ENCODE results near the gene GJB1. TPM values are rescaled to one million over a fixed set of nuclear protein-coding genes. Genes with fewer than 3 reads are reported as not detected.

Gene GJB1
- total RNA-seq, 3 donors from 2014 or later, result not detected

DNA sequence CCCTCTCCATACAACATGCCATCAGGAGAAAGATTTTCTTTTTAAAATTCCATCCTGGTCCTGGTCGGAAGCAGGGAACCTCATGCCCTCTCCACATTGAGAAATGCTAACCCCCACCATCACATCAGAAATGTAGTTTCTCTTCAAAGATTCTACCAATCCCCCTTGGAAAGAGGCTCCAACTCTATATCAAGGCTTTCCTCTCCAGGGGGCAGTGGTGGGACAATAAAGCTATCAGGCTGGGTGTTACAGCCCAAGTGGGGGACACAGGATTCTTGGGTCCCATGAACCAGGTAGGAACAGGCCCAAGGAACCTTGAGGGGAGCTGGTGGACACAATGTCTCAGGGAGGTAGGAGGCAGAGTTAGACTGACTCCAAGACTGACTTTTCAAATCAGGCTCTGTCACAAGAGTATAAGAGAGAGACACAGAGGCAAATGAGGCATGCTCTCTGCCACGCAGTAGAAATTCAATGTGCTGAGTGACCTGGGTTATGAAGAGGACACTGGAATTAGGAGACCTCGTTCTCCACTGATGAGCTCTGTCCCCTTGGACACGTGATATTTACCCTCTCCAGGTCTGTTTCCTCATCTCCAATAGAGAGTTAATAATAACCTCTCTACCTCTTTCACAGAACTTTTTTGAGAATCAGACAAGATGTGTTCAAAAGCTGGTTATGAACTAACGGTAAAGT lies 4.5 kb downstream of the GJB1 start:
- DNase-seq, result no peak
- H3K27me3 Mint-ChIP-seq (ENCODE audit: low read depth), result no peaks in the 10 kb centered on the region
- H3K9me3 Mint-ChIP-seq, result no peaks in the 10 kb centered on the region
- no peak overlapping the region for H3K4me3 Mint-ChIP-seq
- H3K4me1 Mint-ChIP-seq (ENCODE audit: low read depth), result no peaks in the 10 kb centered on the region
- H3K36me3 Mint-ChIP-seq (ENCODE audit: insufficient read depth), result no peaks in the 10 kb centered on the region
- ATAC-seq, result no peak

DNA sequence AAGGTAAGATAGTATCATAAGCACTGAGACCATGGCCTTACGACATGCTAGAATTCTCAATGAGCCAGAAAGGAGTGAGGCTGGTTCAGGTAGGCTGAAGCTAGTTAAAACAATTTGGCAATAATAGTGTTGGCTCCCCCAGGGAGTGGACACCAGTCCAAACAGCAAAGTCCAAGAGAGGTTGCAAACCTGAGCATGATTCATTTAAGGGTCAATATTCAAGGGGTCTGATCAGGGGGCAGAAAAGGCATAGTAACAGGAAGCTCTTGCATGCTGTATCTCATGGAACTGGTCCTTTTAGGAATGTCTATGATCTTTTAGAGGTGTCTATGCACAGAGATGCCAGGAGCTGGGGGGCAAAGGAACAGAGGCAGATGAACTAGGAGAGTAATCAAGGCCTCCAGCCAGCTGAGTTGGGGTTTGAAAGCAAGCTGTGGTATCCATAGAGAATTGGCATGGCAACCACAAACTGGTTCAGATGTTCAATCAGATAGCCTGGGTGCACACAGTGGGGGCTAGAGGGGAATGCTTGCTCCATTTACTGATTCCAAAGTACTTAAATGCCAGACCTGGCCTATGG lies 5.1 kb downstream of the GJB1 start:
- Mint-ChIP-seq H3K36me3 (ENCODE audit: insufficient read depth) (no peaks in the 10 kb centered on the region), H3K4me3 (no peak overlapping the region), H3K4me1 (ENCODE audit: low read depth) (no peaks in the 10 kb centered on the region), H3K27me3 (ENCODE audit: low read depth) (no peaks in the 10 kb centered on the region), H3K9me3 (no peaks in the 10 kb centered on the region)
- ATAC-seq, result no peak
- DNase-seq, result no peak

GRCh38 chrX:71235482-71235881 lies 12.5 kb downstream of the GJB1 start:
- H3K36me3 Mint-ChIP-seq (ENCODE audit: insufficient read depth), result peaks cover 7% of the 10 kb centered on the region
- H3K4me1 Mint-ChIP-seq (ENCODE audit: low read depth), result no peaks in the 10 kb centered on the region

GRCh38 chrX:71236836-71237235 lies 13.8 kb downstream of the GJB1 start:
- Mint-ChIP-seq H3K36me3 (ENCODE audit: insufficient read depth) (peaks cover 15% of the 10 kb centered on the region), H3K27me3 (ENCODE audit: low read depth) (no peaks in the 10 kb centered on the region), H3K4me3 (no peak overlapping the region), H3K9me3 (no peaks in the 10 kb centered on the region), H3K4me1 (ENCODE audit: low read depth) (no peaks in the 10 kb centered on the region)
- ATAC-seq (no peak), DNase-seq (no peak)

More at GRCh38 chrX:71235482-71235881, 12.5 kb downstream of the GJB1 start:
- no peaks in the 10 kb centered on the region for H3K9me3 Mint-ChIP-seq
- no peak overlapping the region for H3K4me3 Mint-ChIP-seq
- DNase-seq (no peak), ATAC-seq (no peak)
- no peaks in the 10 kb centered on the region for H3K27me3 Mint-ChIP-seq (ENCODE audit: low read depth)

DNA sequence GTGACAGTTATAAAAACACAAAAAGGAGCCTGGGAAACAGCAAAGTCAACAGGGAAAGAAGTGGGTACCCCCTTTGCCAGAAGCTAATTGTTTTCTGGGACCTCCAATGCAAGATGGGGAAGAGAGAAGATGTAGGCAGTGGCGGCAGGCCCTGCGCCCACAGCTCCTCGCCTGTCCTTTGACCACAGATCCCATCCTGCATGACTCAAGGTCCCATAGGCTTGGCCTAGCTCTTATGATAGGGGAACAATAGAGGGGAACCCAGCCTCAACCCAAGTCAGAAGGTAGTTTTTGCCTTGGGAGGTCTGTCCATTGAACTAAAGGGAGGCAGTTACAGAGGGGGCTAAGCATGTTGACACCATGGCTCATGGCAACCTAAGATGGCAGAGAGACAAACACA lies 16.8 kb downstream of the GJB1 start:
- Mint-ChIP-seq H3K4me3 (no peak overlapping the region), H3K4me1 (ENCODE audit: low read depth) (no peaks in the 10 kb centered on the region), H3K9me3 (no peaks in the 10 kb centered on the region), H3K36me3 (ENCODE audit: insufficient read depth) (peaks cover 20% of the 10 kb centered on the region), H3K27me3 (ENCODE audit: low read depth) (no peaks in the 10 kb centered on the region)
- DNase-seq, result no peak
- ATAC-seq, result no peak

DNA sequence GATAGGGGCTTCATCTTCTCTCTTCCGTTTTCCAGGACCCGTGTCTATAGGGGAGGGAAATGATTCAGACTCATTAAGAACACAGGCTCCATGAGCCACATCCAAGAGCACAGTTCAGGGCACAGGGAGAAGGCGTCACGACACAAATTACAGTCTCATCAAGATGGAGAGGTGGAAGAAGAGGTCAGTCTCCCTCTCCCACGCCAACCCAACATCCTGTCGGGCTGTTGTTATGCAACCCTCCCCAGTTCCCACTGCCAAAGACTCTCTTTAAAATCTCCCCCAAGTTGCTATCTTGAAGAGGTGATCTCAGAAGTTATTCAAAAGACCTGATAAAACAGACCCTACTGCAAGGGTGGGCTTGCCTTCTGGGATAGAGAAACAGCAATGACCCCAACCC lies 18.3 kb downstream of the GJB1 start:
- ATAC-seq (no peak), DNase-seq (no peak)
- Mint-ChIP-seq H3K27me3 (ENCODE audit: low read depth) (no peaks in the 10 kb centered on the region), H3K4me3 (no peak overlapping the region), H3K4me1 (ENCODE audit: low read depth) (no peaks in the 10 kb centered on the region), H3K9me3 (no peaks in the 10 kb centered on the region), H3K36me3 (ENCODE audit: insufficient read depth) (peaks cover 27% of the 10 kb centered on the region)

DNA sequence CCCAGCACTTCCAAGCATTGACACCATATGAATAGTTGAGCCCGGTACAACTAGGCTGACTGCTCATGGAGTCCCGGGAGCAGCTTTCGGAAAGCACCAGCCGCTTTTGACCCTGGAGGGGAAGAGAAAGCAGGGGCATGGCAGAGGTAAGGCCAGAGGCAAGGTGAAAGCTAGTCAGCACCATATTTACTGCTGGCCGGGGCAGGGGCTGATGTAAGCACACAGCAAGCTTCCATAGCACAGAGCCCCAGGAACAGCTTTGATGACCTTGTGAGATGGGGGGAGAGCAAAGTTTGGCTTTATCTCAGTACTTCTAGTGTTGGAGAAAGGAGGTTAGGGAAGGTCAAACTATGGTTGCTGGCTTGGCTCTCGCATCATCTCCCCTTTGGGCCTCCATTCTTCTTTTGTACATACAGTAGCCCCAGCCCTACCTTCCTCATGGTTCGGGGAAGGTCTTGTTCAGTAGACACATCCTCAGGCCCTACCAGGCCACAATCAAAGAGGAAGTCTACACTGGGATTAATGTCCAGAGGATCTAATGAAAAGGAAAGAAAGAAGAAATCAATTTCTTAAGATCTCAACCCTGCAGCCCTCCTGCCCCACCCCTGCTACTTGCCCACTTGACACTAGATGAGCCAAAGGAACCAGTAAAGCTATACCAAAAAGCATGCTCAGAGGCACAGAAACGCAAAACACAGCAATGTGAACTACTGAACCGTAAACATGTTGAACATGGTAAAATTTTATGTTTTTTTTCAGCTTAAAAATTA lies 21.5 kb downstream of the GJB1 start:
- no peaks in the 10 kb centered on the region for H3K4me1 Mint-ChIP-seq (ENCODE audit: low read depth)
- ATAC-seq, result no peak
- no peak for DNase-seq
- no peak overlapping the region for H3K4me3 Mint-ChIP-seq
- peaks cover 33% of the 10 kb centered on the region for H3K36me3 Mint-ChIP-seq (ENCODE audit: insufficient read depth)
- H3K9me3 Mint-ChIP-seq, result no peaks in the 10 kb centered on the region
- no peaks in the 10 kb centered on the region for H3K27me3 Mint-ChIP-seq (ENCODE audit: low read depth)

GRCh38 chrX:71245159-71245558 lies 22.1 kb downstream of the GJB1 start:
- H3K36me3 Mint-ChIP-seq (ENCODE audit: insufficient read depth), result peaks cover 29% of the 10 kb centered on the region
- no peaks in the 10 kb centered on the region for H3K9me3 Mint-ChIP-seq

DNA sequence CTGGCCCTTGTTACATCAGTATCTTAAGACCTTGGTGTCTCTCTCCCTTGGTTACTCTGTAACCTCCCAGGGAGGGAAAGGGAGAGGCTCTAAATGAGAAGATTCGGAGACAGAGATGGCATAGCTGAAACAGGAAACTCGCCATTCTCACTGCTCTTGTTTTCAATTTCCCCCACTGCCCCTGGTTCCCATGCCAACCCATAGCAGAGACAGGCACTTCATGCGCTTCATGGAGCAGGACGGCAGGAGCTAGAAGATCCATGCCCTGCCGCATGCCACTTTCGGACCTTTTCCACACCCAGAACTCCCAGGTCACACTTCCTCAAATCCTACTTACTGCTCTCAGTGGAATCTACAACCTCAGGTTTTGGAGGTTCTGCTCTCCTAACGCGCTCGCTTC lies 27.8 kb downstream of the GJB1 start:
- no peaks in the 10 kb centered on the region for H3K27me3 Mint-ChIP-seq (ENCODE audit: low read depth)

More at GRCh38 chrX:71245159-71245558, 22.1 kb downstream of the GJB1 start:
- no peak for DNase-seq
- no peaks in the 10 kb centered on the region for H3K27me3 Mint-ChIP-seq (ENCODE audit: low read depth)
- H3K4me1 Mint-ChIP-seq (ENCODE audit: low read depth), result no peaks in the 10 kb centered on the region
- ATAC-seq, result no peak
- H3K4me3 Mint-ChIP-seq, result no peak overlapping the region

DNA sequence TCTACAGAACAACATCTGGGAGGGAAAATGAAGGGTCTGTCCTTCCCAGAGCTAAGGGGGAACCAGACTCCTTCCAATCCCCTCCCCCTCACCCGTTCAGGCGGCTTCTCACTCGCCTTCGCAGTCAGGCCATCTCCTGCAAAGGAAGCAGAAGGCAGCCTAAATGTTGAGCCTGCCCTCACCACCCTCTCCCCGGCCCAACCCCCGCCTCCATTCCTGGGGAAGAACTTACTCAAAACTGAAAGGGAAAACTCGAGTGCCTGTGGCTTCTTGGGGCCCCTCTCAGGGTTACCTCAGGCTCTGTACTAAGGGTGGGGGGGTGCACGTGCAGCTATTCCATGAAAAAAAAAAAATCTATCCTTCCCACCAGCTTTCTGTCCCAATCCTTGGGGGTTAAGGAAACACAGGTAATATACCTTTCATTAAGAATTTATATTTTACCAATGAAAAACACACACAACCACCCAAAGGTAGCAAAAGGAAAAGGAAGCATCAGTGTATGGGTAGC lies 28.5 kb downstream of the GJB1 start:
- ATAC-seq (no peak), DNase-seq (no peak)
- Mint-ChIP-seq H3K27me3 (ENCODE audit: low read depth) (no peaks in the 10 kb centered on the region), H3K9me3 (no peaks in the 10 kb centered on the region), H3K4me1 (ENCODE audit: low read depth) (peaks cover 29% of the 10 kb centered on the region), H3K4me3 (peak overlapping the region; percentile 91), H3K36me3 (ENCODE audit: insufficient read depth) (peaks cover 6% of the 10 kb centered on the region)

More for the DNA sequence above, 27.8 kb downstream of the GJB1 start:
- ATAC-seq (no peak), DNase-seq (no peak)
- H3K4me1 Mint-ChIP-seq (ENCODE audit: low read depth), result peaks cover 28% of the 10 kb centered on the region
- no peaks in the 10 kb centered on the region for H3K9me3 Mint-ChIP-seq
- H3K4me3 Mint-ChIP-seq, result no peak overlapping the region
- peaks cover 6% of the 10 kb centered on the region for H3K36me3 Mint-ChIP-seq (ENCODE audit: insufficient read depth)

GRCh38 chrX:71252221-71252620 lies 29.2 kb downstream of the GJB1 start:
- H3K36me3 Mint-ChIP-seq (ENCODE audit: insufficient read depth), result peaks cover 4% of the 10 kb centered on the region
- H3K9me3 Mint-ChIP-seq, result no peaks in the 10 kb centered on the region
- DNase-seq (no peak), ATAC-seq (no peak)
- no peaks in the 10 kb centered on the region for H3K27me3 Mint-ChIP-seq (ENCODE audit: low read depth)
- peak overlapping the region; percentile 91 for H3K4me3 Mint-ChIP-seq
- peaks cover 29% of the 10 kb centered on the region for H3K4me1 Mint-ChIP-seq (ENCODE audit: low read depth)

DNA sequence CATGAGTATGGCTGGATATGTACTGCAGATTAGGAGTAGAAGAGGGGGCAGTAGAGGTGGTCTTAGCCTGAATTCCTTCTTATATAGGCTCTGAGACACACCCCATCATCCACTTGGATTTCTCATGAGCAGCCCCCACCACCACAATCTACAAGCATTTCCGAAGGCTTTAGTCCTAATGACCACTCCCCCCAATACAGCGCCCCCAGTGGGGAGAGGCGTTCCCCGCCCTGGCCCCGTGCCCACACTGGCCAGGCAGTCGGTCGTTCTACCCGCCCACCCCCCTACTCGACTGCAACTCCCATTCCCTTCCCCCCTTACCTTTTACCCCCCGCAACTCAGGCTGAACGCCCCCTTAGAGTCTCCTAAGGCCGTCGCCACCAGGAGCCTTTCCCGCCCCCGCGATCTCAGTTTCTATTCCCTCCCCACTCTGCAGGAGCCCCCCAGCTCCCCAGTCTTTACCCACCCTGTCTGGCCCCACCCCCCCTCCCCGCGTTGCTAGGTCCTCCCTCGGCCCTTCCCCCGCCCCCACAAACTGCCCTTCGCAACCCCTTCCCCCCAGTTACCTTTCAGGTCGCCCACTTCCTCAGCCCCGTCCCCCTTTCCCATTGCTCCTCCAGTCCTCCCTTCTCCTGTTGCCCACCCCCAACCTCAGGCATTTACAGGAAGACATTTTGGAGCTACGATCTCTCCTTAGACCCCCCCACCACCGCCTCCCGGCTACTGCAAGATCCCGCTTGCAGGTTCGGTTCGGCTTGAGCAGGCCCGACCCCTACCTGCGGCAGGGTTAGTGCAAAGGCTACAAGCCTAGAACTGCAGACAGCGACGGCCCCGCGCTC lies 30.4 kb downstream of the GJB1 start:
- H3K4me1 Mint-ChIP-seq (ENCODE audit: low read depth), result peaks cover 29% of the 10 kb centered on the region
- no peaks in the 10 kb centered on the region for H3K9me3 Mint-ChIP-seq
- peaks cover 4% of the 10 kb centered on the region for H3K36me3 Mint-ChIP-seq (ENCODE audit: insufficient read depth)
- ATAC-seq (no peak), DNase-seq (peak; percentile 17)
- H3K27me3 Mint-ChIP-seq (ENCODE audit: low read depth), result no peaks in the 10 kb centered on the region
- peak overlapping the region; percentile 91 for H3K4me3 Mint-ChIP-seq

GRCh38 chrX:71254092-71254963 lies 31.3 kb downstream of the GJB1 start, which contains the start of gene ZMYM3:
Gene ZMYM3, minus strand, starts transcription at chrX:71254140. Its CDS starts 885 bp downstream, at chrX:71253255.
- peak; percentile 89 to 91 for ATAC-seq
- H3K36me3 Mint-ChIP-seq (ENCODE audit: insufficient read depth), result no peaks in the 10 kb centered on the region
- H3K4me1 Mint-ChIP-seq (ENCODE audit: low read depth), result peaks cover 29% of the 10 kb centered on the region
- peak; percentile 61 for DNase-seq
- peak within 1 kb of the TSS; percentile 91 for H3K4me3 Mint-ChIP-seq
- no peaks in the 10 kb centered on the region for H3K9me3 Mint-ChIP-seq
- H3K27me3 Mint-ChIP-seq (ENCODE audit: low read depth), result no peaks in the 10 kb centered on the region
